GM12878 (cell line): ENCODE measurements around the gene ETFBKMT. TPM values are rescaled to one million over a fixed set of nuclear protein-coding genes. Genes with fewer than 3 reads are reported as not detected.
A peak's percentile ranks its signal among the peaks of the same experiment; 100 is the strongest.

Experiments used
- DPF2 ChIP-seq: fragments of 450-650 bp; IDR thresholded peaks from 2 replicates; pipeline ENCODE4 v1.6.1; 2017; ENCODE audit warnings: mild to moderate bottlenecking
- EGR1 ChIP-seq, 2 experiments: IDR thresholded peaks; 1 replicate in 1 of 2; 2 replicates in 1 of 2; pipeline ENCODE4 v1.6.1; 2011 to 2012; ENCODE audit warnings: low read depth in 2 of 2, low read length in 2 of 2, borderline replicate concordance in 1 of 2, mild to moderate bottlenecking in 1 of 2, moderate library complexity in 1 of 2
- HDGF ChIP-seq: fragments of 450-650 bp; IDR thresholded peaks from 2 replicates; pipeline ENCODE4 v1.6.1; 2016; ENCODE audit warnings: antibody characterized with exemption
- KLF5 ChIP-seq: fragments of 450-650 bp; IDR thresholded peaks from 2 replicates; pipeline ENCODE4 v1.6.1; 2014; ENCODE audit warnings: mild to moderate bottlenecking; ENCODE audit not compliant: partially characterized antibody
- LARP7 ChIP-seq: fragments of 450-650 bp; IDR thresholded peaks from 2 replicates; pipeline ENCODE4 v1.6.1; 2017; ENCODE audit warnings: mild to moderate bottlenecking
- MTA2 ChIP-seq: fragments of 450-650 bp; IDR thresholded peaks from 2 replicates; pipeline ENCODE4 v1.6.1; 2016; ENCODE audit warnings: low read depth, mild to moderate bottlenecking, moderate library complexity
- NRF1 ChIP-seq: conservative IDR thresholded peaks from 2 replicates; pipeline ENCODE4 v1.6.1; 2011; ENCODE audit warnings: mild to moderate bottlenecking, low read depth, low read length, improper control_type of control experiment
- PAX5 ChIP-seq: IDR thresholded peaks from 2 replicates; pipeline ENCODE4 v1.6.1; 2011; ENCODE audit warnings: low read depth, low read length, borderline replicate concordance
- PAX8 ChIP-seq: fragments of 450-650 bp; IDR thresholded peaks from 2 replicates; pipeline ENCODE4 v1.6.1; 2017; ENCODE audit warnings: mild to moderate bottlenecking, moderate library complexity
- POLR2A ChIP-seq: IDR thresholded peaks from 2 replicates; pipeline ENCODE4 v1.6.1; 2011; ENCODE audit warnings: low read depth, mild to moderate bottlenecking, low read length
- RAD51 ChIP-seq: fragments of 450-650 bp; IDR thresholded peaks from 2 replicates; pipeline ENCODE4 v1.6.1; 2016; ENCODE audit warnings: moderate library complexity, mild to moderate bottlenecking, inconsistent platforms
- SPI1 ChIP-seq: IDR thresholded peaks from 2 replicates; pipeline ENCODE4 v1.6.1; 2011; ENCODE audit warnings: low read depth, mild to moderate bottlenecking, low read length, moderate library complexity, borderline replicate concordance; ENCODE audit not compliant: insufficient read depth
- TAF1 ChIP-seq: IDR thresholded peaks from 2 replicates; pipeline ENCODE4 v1.6.1; 2011; ENCODE audit warnings: mild to moderate bottlenecking, low read depth, low read length, borderline replicate concordance
- ZBED1 ChIP-seq: IDR thresholded peaks from 2 replicates; pipeline ENCODE4 v1.6.1; 2016; ENCODE audit warnings: borderline replicate concordance
- ZNF622 ChIP-seq: fragments of 450-650 bp; IDR thresholded peaks from 2 replicates; pipeline ENCODE4 v1.6.1; 2017; ENCODE audit warnings: mild to moderate bottlenecking, inconsistent platforms
- polyA plus RNA-seq, 11 experiments: library from polyadenylated mRNA; depleted of rRNA in 4 of 11; unstranded in 6 of 11; stranded (reverse) in 5 of 11; fragments of >200 nt; fragmentation: Nextera tagmentation in 4 of 11; fragmentation: Illumina TruSeq in 1 of 11; extraction: Ambion mirVana in 4 of 11; extraction: Trizol in 1 of 11; gene quantifications; 1 replicate in 1 of 11; 2 replicates in 10 of 11; pipeline versions ENCODE4 v1.2.1 to v1.2.3, GENCODE V29; 2011 to 2016; ENCODE audit warnings: inconsistent platforms in 2 of 11, missing spikeins in 2 of 11, low read depth in 1 of 11
- total RNA-seq, 4 experiments: library from RNA; depleted of rRNA in 3 of 4; stranded (reverse); fragments of >200 nt in 3 of 4; fragmentation: Illumina TruSeq in 1 of 4; extraction: Trizol in 1 of 4; gene quantifications; 2 replicates each; pipeline versions ENCODE4 v1.2.1 to v1.2.3, GENCODE V29; 2013 to 2021
- TF ChIP-seq, protein P1 (sequence below): fragments of 450-650 bp; IDR thresholded peaks from 2 replicates; pipeline ENCODE4 v1.6.1; 2017; ENCODE audit warnings: low read depth, mild to moderate bottlenecking, moderate library complexity
- TF ChIP-seq, protein P2 (sequence below): fragments of 450-650 bp; IDR thresholded peaks from 2 replicates; pipeline ENCODE4 v1.6.1; 2014; ENCODE audit warnings: mild to moderate bottlenecking
- TF ChIP-seq, protein P3 (sequence below): fragments of 450-650 bp; IDR thresholded peaks from 2 replicates; pipeline ENCODE4 v1.6.1; 2018; ENCODE audit warnings: mild to moderate bottlenecking, low read depth, moderate library complexity; ENCODE audit not compliant: partially characterized antibody
- TF ChIP-seq, protein P4 (sequence below): IDR thresholded peaks from 2 replicates; pipeline ENCODE4 v1.6.1; 2012; ENCODE audit warnings: low read depth, low read length, improper control_type of control experiment
- TF ChIP-seq, protein P5 (sequence below): fragments of 450-650 bp; conservative IDR thresholded peaks from 2 replicates; pipeline ENCODE4 v1.6.1; 2017; ENCODE audit warnings: mild to moderate bottlenecking, moderate library complexity
- TF ChIP-seq, protein P6 (sequence below): IDR thresholded peaks from 2 replicates; pipeline ENCODE4 v1.6.1; 2011; ENCODE audit warnings: low read depth, low read length, improper control_type of control experiment, borderline replicate concordance

The ETFBKMT gene
- total and polyA plus RNA-seq, 10 of the 15 experiments (the other 5 are each of a cell fraction or from before 2014, with no cell fraction given) = 0.25 to 1.1 (median 0.65) TPM

DNA sequence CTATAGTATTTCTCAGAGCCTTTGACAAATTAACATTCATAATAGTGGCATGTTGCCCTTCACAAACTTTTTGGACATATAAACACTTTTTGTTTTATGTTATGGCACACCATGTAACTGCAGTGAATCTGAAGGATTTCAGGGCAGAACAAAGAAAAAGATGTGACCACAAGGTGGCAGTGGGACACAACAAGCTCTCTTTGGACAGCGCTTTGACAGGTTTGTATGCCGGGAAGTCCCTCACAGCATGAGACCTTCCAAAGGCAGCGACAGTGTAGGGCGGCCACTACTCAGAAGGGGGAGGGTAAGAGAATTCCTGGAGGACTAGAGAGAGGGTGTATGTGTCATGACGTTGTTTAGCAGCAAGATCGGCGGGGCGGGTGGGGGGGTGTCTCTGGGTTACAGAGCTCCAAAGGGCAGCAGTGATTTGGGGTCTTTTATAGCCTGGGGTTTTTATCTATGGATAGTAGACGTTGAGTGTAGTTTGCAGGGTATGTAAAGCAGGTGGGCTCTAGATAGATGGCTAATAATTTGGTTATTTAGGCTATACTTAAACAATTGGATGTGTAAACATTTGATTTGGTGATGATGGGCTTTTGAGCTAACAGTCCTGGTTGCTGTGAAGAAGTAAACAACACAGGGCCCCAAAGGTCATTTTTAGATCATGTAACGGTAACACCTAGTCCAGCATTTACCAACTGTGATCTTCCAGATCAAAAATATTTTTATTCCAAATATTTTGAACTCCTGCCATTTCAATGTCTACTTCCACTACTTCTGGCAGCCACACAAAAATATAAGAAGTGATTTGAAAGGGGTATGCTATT lies 22.9 kb downstream of the ETFBKMT start (continued):
- TF ChIP-seq, protein P1, sequence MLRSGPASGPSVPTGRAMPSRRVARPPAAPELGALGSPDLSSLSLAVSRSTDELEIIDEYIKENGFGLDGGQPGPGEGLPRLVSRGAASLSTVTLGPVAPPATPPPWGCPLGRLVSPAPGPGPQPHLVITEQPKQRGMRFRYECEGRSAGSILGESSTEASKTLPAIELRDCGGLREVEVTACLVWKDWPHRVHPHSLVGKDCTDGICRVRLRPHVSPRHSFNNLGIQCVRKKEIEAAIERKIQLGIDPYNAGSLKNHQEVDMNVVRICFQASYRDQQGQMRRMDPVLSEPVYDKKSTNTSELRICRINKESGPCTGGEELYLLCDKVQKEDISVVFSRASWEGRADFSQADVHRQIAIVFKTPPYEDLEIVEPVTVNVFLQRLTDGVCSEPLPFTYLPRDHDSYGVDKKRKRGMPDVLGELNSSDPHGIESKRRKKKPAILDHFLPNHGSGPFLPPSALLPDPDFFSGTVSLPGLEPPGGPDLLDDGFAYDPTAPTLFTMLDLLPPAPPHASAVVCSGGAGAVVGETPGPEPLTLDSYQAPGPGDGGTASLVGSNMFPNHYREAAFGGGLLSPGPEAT = peak; percentile 78
- TF ChIP-seq MTA2 (no peak), TAF1 (no peak), PAX8 (no peak), HDGF (no peak), EGR1 (IDR thresholded peaks at IDR 0.05; ENCODE audit: borderline replicate concordance in 1 of 2, low read depth in 2 of 2, low read length in 2 of 2) (no peak), NRF1 (no peak), POLR2A (no peak), KLF5 (no peak), SPI1 (no peak), LARP7 (no peak), PAX5 (peak; percentile 32; the same call in 1 of the 2 replicates), ZBED1 (no peak), RAD51 (no peak), ZNF622 (no peak), DPF2 (no peak)
- TF ChIP-seq, protein P2, sequence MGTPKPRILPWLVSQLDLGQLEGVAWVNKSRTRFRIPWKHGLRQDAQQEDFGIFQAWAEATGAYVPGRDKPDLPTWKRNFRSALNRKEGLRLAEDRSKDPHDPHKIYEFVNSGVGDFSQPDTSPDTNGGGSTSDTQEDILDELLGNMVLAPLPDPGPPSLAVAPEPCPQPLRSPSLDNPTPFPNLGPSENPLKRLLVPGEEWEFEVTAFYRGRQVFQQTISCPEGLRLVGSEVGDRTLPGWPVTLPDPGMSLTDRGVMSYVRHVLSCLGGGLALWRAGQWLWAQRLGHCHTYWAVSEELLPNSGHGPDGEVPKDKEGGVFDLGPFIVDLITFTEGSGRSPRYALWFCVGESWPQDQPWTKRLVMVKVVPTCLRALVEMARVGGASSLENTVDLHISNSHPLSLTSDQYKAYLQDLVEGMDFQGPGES = no peak
- TF ChIP-seq, protein P3, sequence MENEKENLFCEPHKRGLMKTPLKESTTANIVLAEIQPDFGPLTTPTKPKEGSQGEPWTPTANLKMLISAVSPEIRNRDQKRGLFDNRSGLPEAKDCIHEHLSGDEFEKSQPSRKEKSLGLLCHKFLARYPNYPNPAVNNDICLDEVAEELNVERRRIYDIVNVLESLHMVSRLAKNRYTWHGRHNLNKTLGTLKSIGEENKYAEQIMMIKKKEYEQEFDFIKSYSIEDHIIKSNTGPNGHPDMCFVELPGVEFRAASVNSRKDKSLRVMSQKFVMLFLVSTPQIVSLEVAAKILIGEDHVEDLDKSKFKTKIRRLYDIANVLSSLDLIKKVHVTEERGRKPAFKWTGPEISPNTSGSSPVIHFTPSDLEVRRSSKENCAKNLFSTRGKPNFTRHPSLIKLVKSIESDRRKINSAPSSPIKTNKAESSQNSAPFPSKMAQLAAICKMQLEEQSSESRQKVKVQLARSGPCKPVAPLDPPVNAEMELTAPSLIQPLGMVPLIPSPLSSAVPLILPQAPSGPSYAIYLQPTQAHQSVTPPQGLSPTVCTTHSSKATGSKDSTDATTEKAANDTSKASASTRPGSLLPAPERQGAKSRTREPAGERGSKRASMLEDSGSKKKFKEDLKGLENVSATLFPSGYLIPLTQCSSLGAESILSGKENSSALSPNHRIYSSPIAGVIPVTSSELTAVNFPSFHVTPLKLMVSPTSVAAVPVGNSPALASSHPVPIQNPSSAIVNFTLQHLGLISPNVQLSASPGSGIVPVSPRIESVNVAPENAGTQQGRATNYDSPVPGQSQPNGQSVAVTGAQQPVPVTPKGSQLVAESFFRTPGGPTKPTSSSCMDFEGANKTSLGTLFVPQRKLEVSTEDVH = no peak
- TF ChIP-seq, protein P4, sequence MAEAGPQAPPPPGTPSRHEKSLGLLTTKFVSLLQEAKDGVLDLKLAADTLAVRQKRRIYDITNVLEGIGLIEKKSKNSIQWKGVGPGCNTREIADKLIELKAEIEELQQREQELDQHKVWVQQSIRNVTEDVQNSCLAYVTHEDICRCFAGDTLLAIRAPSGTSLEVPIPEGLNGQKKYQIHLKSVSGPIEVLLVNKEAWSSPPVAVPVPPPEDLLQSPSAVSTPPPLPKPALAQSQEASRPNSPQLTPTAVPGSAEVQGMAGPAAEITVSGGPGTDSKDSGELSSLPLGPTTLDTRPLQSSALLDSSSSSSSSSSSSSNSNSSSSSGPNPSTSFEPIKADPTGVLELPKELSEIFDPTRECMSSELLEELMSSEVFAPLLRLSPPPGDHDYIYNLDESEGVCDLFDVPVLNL = no peak
- TF ChIP-seq, protein P5, sequence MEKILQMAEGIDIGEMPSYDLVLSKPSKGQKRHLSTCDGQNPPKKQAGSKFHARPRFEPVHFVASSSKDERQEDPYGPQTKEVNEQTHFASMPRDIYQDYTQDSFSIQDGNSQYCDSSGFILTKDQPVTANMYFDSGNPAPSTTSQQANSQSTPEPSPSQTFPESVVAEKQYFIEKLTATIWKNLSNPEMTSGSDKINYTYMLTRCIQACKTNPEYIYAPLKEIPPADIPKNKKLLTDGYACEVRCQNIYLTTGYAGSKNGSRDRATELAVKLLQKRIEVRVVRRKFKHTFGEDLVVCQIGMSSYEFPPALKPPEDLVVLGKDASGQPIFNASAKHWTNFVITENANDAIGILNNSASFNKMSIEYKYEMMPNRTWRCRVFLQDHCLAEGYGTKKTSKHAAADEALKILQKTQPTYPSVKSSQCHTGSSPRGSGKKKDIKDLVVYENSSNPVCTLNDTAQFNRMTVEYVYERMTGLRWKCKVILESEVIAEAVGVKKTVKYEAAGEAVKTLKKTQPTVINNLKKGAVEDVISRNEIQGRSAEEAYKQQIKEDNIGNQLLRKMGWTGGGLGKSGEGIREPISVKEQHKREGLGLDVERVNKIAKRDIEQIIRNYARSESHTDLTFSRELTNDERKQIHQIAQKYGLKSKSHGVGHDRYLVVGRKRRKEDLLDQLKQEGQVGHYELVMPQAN = no peak
- TF ChIP-seq, protein P6, sequence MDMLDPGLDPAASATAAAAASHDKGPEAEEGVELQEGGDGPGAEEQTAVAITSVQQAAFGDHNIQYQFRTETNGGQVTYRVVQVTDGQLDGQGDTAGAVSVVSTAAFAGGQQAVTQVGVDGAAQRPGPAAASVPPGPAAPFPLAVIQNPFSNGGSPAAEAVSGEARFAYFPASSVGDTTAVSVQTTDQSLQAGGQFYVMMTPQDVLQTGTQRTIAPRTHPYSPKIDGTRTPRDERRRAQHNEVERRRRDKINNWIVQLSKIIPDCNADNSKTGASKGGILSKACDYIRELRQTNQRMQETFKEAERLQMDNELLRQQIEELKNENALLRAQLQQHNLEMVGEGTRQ = no peak
